Trophoblast cell (in vitro differentiated cells and primary cell): Measurements from ENCODE around the gene IL20RA.

Experiments used
- DNase-seq, 2 donors: peaks; one replicate each; pipeline ENCODE4 v3.0.0-alpha.2; 2016
- H2AFZ ChIP-seq: 2 replicates; pipeline ENCODE4 v1.6.1; 2013; ENCODE audit warnings: low read length, moderate library complexity, mild to moderate bottlenecking; ENCODE audit not compliant: insufficient read depth, poor library complexity
- H2AK5ac ChIP-seq: 2 replicates; pipeline ENCODE4 v1.6.1; 2013; ENCODE audit warnings: mild to moderate bottlenecking, low read length
- H2BK120ac ChIP-seq: 2 replicates; pipeline ENCODE4 v1.6.1; 2013; ENCODE audit warnings: low read length, mild to moderate bottlenecking, moderate library complexity; ENCODE audit not compliant: insufficient read depth, poor library complexity
- H2BK12ac ChIP-seq: 2 replicates; pipeline ENCODE4 v1.6.1; 2013; ENCODE audit warnings: mild to moderate bottlenecking, low read length, moderate library complexity
- H2BK5ac ChIP-seq: 2 replicates; pipeline ENCODE4 v1.6.1; 2013; ENCODE audit warnings: low read length, low read depth, moderate library complexity, mild to moderate bottlenecking; ENCODE audit not compliant: poor library complexity
- H3K14ac ChIP-seq: 2 replicates; pipeline ENCODE4 v1.6.1; 2013; ENCODE audit warnings: mild to moderate bottlenecking, low read length
- H3K18ac ChIP-seq: 2 replicates; pipeline ENCODE4 v1.6.1; 2013; ENCODE audit warnings: mild to moderate bottlenecking, low read length
- H3K23ac ChIP-seq: 2 replicates; pipeline ENCODE4 v1.6.1; 2013; ENCODE audit warnings: low read length
- H3K27ac ChIP-seq: 2 replicates; pipeline ENCODE4 v1.5.1; 2013; ENCODE audit warnings: low read depth, mild to moderate bottlenecking, inconsistent platforms, low read length, moderate library complexity
- H3K27me3 ChIP-seq: 2 replicates; pipeline ENCODE4 v1.6.1; 2013; ENCODE audit warnings: inconsistent platforms, mild to moderate bottlenecking, low read length, moderate library complexity; ENCODE audit not compliant: insufficient read depth
- H3K36me3 ChIP-seq, 2 experiments: 1 replicate in 1 of 2; 2 replicates in 1 of 2; pipeline ENCODE4 v1.6.1; 2013; ENCODE audit warnings: low read length in 2 of 2, mild to moderate bottlenecking in 2 of 2, moderate library complexity in 1 of 2; ENCODE audit not compliant: insufficient read depth in 2 of 2, control insufficient read depth in 1 of 2
- H3K4ac ChIP-seq: 2 replicates; pipeline ENCODE4 v1.6.1; 2013; ENCODE audit warnings: low read depth, mild to moderate bottlenecking, low read length, moderate library complexity
- H3K4me1 ChIP-seq, 2 experiments: 1 replicate in 1 of 2; 2 replicates in 1 of 2; pipeline ENCODE4 v1.6.1; 2013; ENCODE audit warnings: low read length in 2 of 2, mild to moderate bottlenecking in 2 of 2, moderate library complexity in 1 of 2; ENCODE audit not compliant: insufficient read depth in 2 of 2, control insufficient read depth in 1 of 2
- H3K4me2 ChIP-seq: 2 replicates; pipeline ENCODE4 v1.6.1; 2013; ENCODE audit warnings: inconsistent platforms, mild to moderate bottlenecking, low read length, moderate library complexity
- H3K4me3 ChIP-seq: 2 replicates; pipeline ENCODE4 v1.5.1; 2013; ENCODE audit warnings: mild to moderate bottlenecking, low read depth, low read length, inconsistent platforms
- H3K79me1 ChIP-seq: one replicate; pipeline ENCODE4 v1.6.1; 2013; ENCODE audit warnings: low read length
- H3K79me2 ChIP-seq: 2 replicates; pipeline ENCODE4 v1.6.1; 2013; ENCODE audit warnings: low read length, mild to moderate bottlenecking; ENCODE audit not compliant: control insufficient read depth, insufficient read depth, poor library complexity
- H3K9ac ChIP-seq: 2 replicates; pipeline ENCODE4 v1.6.1; 2013; ENCODE audit warnings: mild to moderate bottlenecking, low read length
- H3K9me3 ChIP-seq: 2 replicates; pipeline ENCODE4 v1.6.1; 2013; ENCODE audit warnings: low read depth, mild to moderate bottlenecking, control low read depth, inconsistent platforms, low read length; ENCODE audit not compliant: insufficient read depth
- H4K12ac ChIP-seq: 2 replicates; pipeline ENCODE4 v1.6.1; 2013; ENCODE audit warnings: low read depth, mild to moderate bottlenecking, low read length, moderate library complexity
- H4K8ac ChIP-seq: 2 replicates; pipeline ENCODE4 v1.6.1; 2013; ENCODE audit warnings: low read depth, mild to moderate bottlenecking, low read length, moderate library complexity
- H4K91ac ChIP-seq: one replicate; pipeline ENCODE4 v1.6.1; 2013; ENCODE audit warnings: low read depth, mild to moderate bottlenecking, low read length, moderate library complexity
- WGBS: extraction: QIAGEN DNeasy Blood & Tissue Kit; methylation state at CpG from one replicate; pipeline ENCODE4 v1.1.7; 2013; ENCODE audit warnings: missing lambda C conversion rate; ENCODE audit not compliant: insufficient read length, insufficient coverage; ENCODE audit errors: extremely low coverage; 5-methylcytosine and 5-hydroxymethylcytosine counted together

The IL20RA gene

GRCh38 chr6:137000825-137001224, 43.9 kb downstream of the IL20RA start:
- no peak overlapping the region for H4K91ac ChIP-seq
- H3K4me2 ChIP-seq, result no peak overlapping the region
- no peaks in the 10 kb centered on the region for H3K9me3 ChIP-seq
- H3K79me2 ChIP-seq, result no peaks in the 10 kb centered on the region
- no CpG with 5 or more reads among the region's 3 CpGs for WGBS
- no peak overlapping the region for H3K9ac ChIP-seq
- no peak overlapping the region for H4K12ac ChIP-seq
- H3K4me1 ChIP-seq, result no peaks in the 10 kb centered on the region
- H2BK120ac ChIP-seq, result no peak overlapping the region
- H2AK5ac ChIP-seq, result no peak overlapping the region
- no peak overlapping the region for H3K14ac ChIP-seq
- no peak overlapping the region for H3K4me3 ChIP-seq
- no peak overlapping the region for H3K27ac ChIP-seq
- no peak overlapping the region for H2BK12ac ChIP-seq
- no peak overlapping the region for H3K4ac ChIP-seq
- no peaks in the 10 kb centered on the region for H3K79me1 ChIP-seq
- H3K36me3 ChIP-seq, result no peaks in the 10 kb centered on the region
- no peak overlapping the region for H2AFZ ChIP-seq
- H2BK5ac ChIP-seq, result no peak overlapping the region
- no peak for DNase-seq
- no peaks in the 10 kb centered on the region for H3K27me3 ChIP-seq
- no peak overlapping the region for H3K18ac ChIP-seq
- no peak overlapping the region for H4K8ac ChIP-seq
- H3K23ac ChIP-seq, result no peak overlapping the region

- Histone ChIP-seq H3K79me1 (no peaks in the 10 kb centered on the region), H2BK12ac (no peak overlapping the region), H3K9me3 (no peaks in the 10 kb centered on the region), H3K14ac (no peak overlapping the region), H3K79me2 (no peaks in the 10 kb centered on the region), H3K4me3 (no peak overlapping the region), H2BK120ac (no peak overlapping the region), H4K12ac (no peak overlapping the region), H3K9ac (no peak overlapping the region), H3K23ac (no peak overlapping the region), H3K27me3 (no peaks in the 10 kb centered on the region), H3K36me3 (no peaks in the 10 kb centered on the region), H3K18ac (no peak overlapping the region), H4K91ac (no peak overlapping the region), H2AK5ac (no peak overlapping the region), H3K4me2 (no peak overlapping the region), H3K27ac (no peak overlapping the region), H3K4ac (no peak overlapping the region), H2AFZ (no peak overlapping the region), H3K4me1 (no peaks in the 10 kb centered on the region), H4K8ac (no peak overlapping the region), H2BK5ac (no peak overlapping the region)
- DNase-seq, result no peak
Observed at GRCh38 chr6:136995521-136995920, 49.2 kb downstream of the IL20RA start.

GRCh38 chr6:136994782-136995181, 50.0 kb downstream of the IL20RA start:
- H4K12ac ChIP-seq, result no peak overlapping the region
- no peak overlapping the region for H3K18ac ChIP-seq
- H2BK120ac ChIP-seq, result no peak overlapping the region
- H2BK12ac ChIP-seq, result no peak overlapping the region
- no peak overlapping the region for H2AFZ ChIP-seq
- DNase-seq, result no peak
- H4K91ac ChIP-seq, result no peak overlapping the region
- H3K36me3 ChIP-seq, result no peaks in the 10 kb centered on the region
- peaks cover 3% of the 10 kb centered on the region for H3K79me1 ChIP-seq
- H3K9ac ChIP-seq, result no peak overlapping the region
- no peak overlapping the region for H3K14ac ChIP-seq
- H3K9me3 ChIP-seq, result no peaks in the 10 kb centered on the region
- no peaks in the 10 kb centered on the region for H3K27me3 ChIP-seq
- no CpG with 5 or more reads among the region's 5 CpGs for WGBS
- no peak overlapping the region for H3K4ac ChIP-seq
- H3K23ac ChIP-seq, result no peak overlapping the region
- peaks cover 2% of the 10 kb centered on the region for H3K79me2 ChIP-seq
- H2AK5ac ChIP-seq, result no peak overlapping the region
- H3K27ac ChIP-seq, result no peak overlapping the region
- H3K4me3 ChIP-seq, result no peak overlapping the region
- no peak overlapping the region for H3K4me2 ChIP-seq
- H2BK5ac ChIP-seq, result no peak overlapping the region
- H4K8ac ChIP-seq, result no peak overlapping the region
- peaks cover 0 to 1% of the 10 kb centered on the region in 2 experiments for H3K4me1 ChIP-seq

- no peak overlapping the region for H4K91ac ChIP-seq
- H3K4me2 ChIP-seq, result no peak overlapping the region
- H4K8ac ChIP-seq, result no peak overlapping the region
- H3K79me2 ChIP-seq, result peaks cover 4% of the 10 kb centered on the region
- no peak for DNase-seq
- H2BK5ac ChIP-seq, result no peak overlapping the region
- H3K14ac ChIP-seq, result no peak overlapping the region
- peaks cover 6% of the 10 kb centered on the region for H3K79me1 ChIP-seq
- H3K4me1 ChIP-seq, result peaks cover 0 to 4% of the 10 kb centered on the region in 2 experiments
- H3K27me3 ChIP-seq, result no peaks in the 10 kb centered on the region
- no peaks in the 10 kb centered on the region for H3K9me3 ChIP-seq
- H2BK12ac ChIP-seq, result no peak overlapping the region
- no peak overlapping the region for H2AK5ac ChIP-seq
- no peak overlapping the region for H2BK120ac ChIP-seq
- no peak overlapping the region for H3K4me3 ChIP-seq
- WGBS, result no CpG with 5 or more reads among the region's 3 CpGs
- H3K27ac ChIP-seq, result no peak overlapping the region
- H3K36me3 ChIP-seq, result no peaks in the 10 kb centered on the region
- no peak overlapping the region for H2AFZ ChIP-seq
- H4K12ac ChIP-seq, result no peak overlapping the region
- H3K4ac ChIP-seq, result no peak overlapping the region
- H3K23ac ChIP-seq, result no peak overlapping the region
- H3K18ac ChIP-seq, result no peak overlapping the region
- no peak overlapping the region for H3K9ac ChIP-seq
Observed at GRCh38 chr6:136992113-136992512, 52.7 kb downstream of the IL20RA start.

GRCh38 chr6:136991646-136992045, 53.1 kb downstream of the IL20RA start:
- no peak overlapping the region for H4K91ac ChIP-seq
- no peak overlapping the region for H3K4me2 ChIP-seq
- no peak overlapping the region for H2BK120ac ChIP-seq
- H3K23ac ChIP-seq, result no peak overlapping the region
- H3K27me3 ChIP-seq, result no peaks in the 10 kb centered on the region
- no peak overlapping the region for H3K9ac ChIP-seq
- H2BK5ac ChIP-seq, result no peak overlapping the region
- H3K4ac ChIP-seq, result no peak overlapping the region
- H2BK12ac ChIP-seq, result no peak overlapping the region
- no peak overlapping the region for H2AK5ac ChIP-seq
- H3K36me3 ChIP-seq, result no peaks in the 10 kb centered on the region
- peaks cover 6% of the 10 kb centered on the region for H3K79me1 ChIP-seq
- H3K4me3 ChIP-seq, result no peak overlapping the region
- H3K14ac ChIP-seq, result no peak overlapping the region
- DNase-seq, result no peak
- H2AFZ ChIP-seq, result no peak overlapping the region
- H3K4me1 ChIP-seq, result peaks cover 0 to 4% of the 10 kb centered on the region in 2 experiments
- no peak overlapping the region for H4K8ac ChIP-seq
- no peak overlapping the region for H3K18ac ChIP-seq
- no peak overlapping the region for H4K12ac ChIP-seq
- H3K9me3 ChIP-seq, result no peaks in the 10 kb centered on the region
- peaks cover 4% of the 10 kb centered on the region for H3K79me2 ChIP-seq
- H3K27ac ChIP-seq, result no peak overlapping the region
